KMS-11 (cell line): Measurements from ENCODE around the gene ELF5.

Experiments used
- H2AFZ ChIP-seq: fragments of 200-600 bp; sonication (generic); 2 replicates; pipeline ENCODE4 v1.6.1; 2016; ENCODE audit warnings: antibody characterized with exemption, mixed run types, low read depth
- H3K27ac ChIP-seq: fragments of 200-600 bp; sonication (generic); 2 replicates; pipeline ENCODE4 v1.6.1; 2016; ENCODE audit warnings: mild to moderate bottlenecking, mixed run types
- H3K27me3 ChIP-seq: fragments of 200-600 bp; sonication (generic); 2 replicates; pipeline ENCODE4 v1.6.1; 2017; ENCODE audit warnings: mild to moderate bottlenecking, low read depth, mixed run types, moderate library complexity; ENCODE audit not compliant: insufficient read depth
- H3K36me3 ChIP-seq: fragments of 200-600 bp; sonication (generic); 2 replicates; pipeline ENCODE4 v1.6.1; 2017; ENCODE audit warnings: mild to moderate bottlenecking, mixed run types; ENCODE audit not compliant: insufficient read depth
- H3K4me1 ChIP-seq: fragments of 200-600 bp; sonication (generic); 2 replicates; pipeline ENCODE4 v1.6.1; 2016; ENCODE audit warnings: mild to moderate bottlenecking, low read depth, mixed run types; ENCODE audit not compliant: poor library complexity, severe bottlenecking
- H3K4me2 ChIP-seq: fragments of 200-600 bp; sonication (generic); 2 replicates; pipeline ENCODE4 v1.7.0; 2016; ENCODE audit warnings: mild to moderate bottlenecking, mixed run types
- H3K4me3 ChIP-seq: fragments of 200-600 bp; sonication (generic); IDR thresholded peaks from 2 replicates; pipeline ENCODE4 v1.6.1; 2017; ENCODE audit warnings: low read depth, low read length, mixed read lengths; ENCODE audit not compliant: insufficient read depth
- H3K79me2 ChIP-seq: fragments of 200-600 bp; sonication (generic); 2 replicates; pipeline ENCODE4 v1.6.1; 2016; ENCODE audit warnings: low read depth, mixed run types; ENCODE audit not compliant: insufficient read depth
- H3K9ac ChIP-seq: fragments of 200-600 bp; sonication (generic); 2 replicates; pipeline ENCODE4 v1.6.1; 2016; ENCODE audit warnings: mild to moderate bottlenecking, mixed run types
- H4K20me1 ChIP-seq: fragments of 200-600 bp; sonication (generic); 2 replicates; pipeline ENCODE4 v1.6.1; 2016; ENCODE audit warnings: mild to moderate bottlenecking, mixed run types; ENCODE audit not compliant: insufficient read depth
- CTCF ChIP-seq: fragments of 200-600 bp; sonication (generic); conservative IDR thresholded peaks from 2 replicates; pipeline ENCODE4 v1.6.1; 2017; ENCODE audit warnings: low read depth, mild to moderate bottlenecking, antibody characterized with exemption, low read length, moderate library complexity, mixed read lengths

Gene ELF5

GRCh38 chr11:34519595-34520235 lies 6.1 kb upstream of the ELF5 start:
- no peak overlapping the region for H3K9ac ChIP-seq
- H3K4me2 ChIP-seq = no peak overlapping the region
- no peak for TF ChIP-seq CTCF
- no peaks in the 10 kb centered on the region for H3K36me3 ChIP-seq
- H3K4me1 ChIP-seq = no peaks in the 10 kb centered on the region
- H3K27ac ChIP-seq = no peak overlapping the region
- no peak overlapping the region for H2AFZ ChIP-seq
- H3K79me2 ChIP-seq = no peaks in the 10 kb centered on the region
- H3K27me3 ChIP-seq = no peaks in the 10 kb centered on the region
- H4K20me1 ChIP-seq = no peaks in the 10 kb centered on the region
- H3K4me3 ChIP-seq = no peak overlapping the region

GRCh38 chr11:34516247-34517040 lies 2.9 kb upstream of the ELF5 start:
- Histone ChIP-seq H3K27me3 (no peaks in the 10 kb centered on the region), H2AFZ (no peak overlapping the region), H3K4me2 (no peak overlapping the region), H3K4me1 (peaks cover 4% of the 10 kb centered on the region), H3K9ac (no peak overlapping the region), H4K20me1 (no peaks in the 10 kb centered on the region), H3K4me3 (no peak overlapping the region), H3K27ac (no peak overlapping the region), H3K79me2 (no peaks in the 10 kb centered on the region), H3K36me3 (no peaks in the 10 kb centered on the region)
- TF ChIP-seq CTCF = no peak

GRCh38 chr11:34514597-34514996 lies 1.0 kb upstream of the ELF5 start:
- no peak overlapping the region for H3K4me2 ChIP-seq
- H2AFZ ChIP-seq = no peak overlapping the region
- peaks cover 4% of the 10 kb centered on the region for H3K4me1 ChIP-seq

More at GRCh38 chr11:34514597-34514996, 1.0 kb upstream of the ELF5 start:
- Histone ChIP-seq H3K27ac (no peak overlapping the region), H3K9ac (no peak overlapping the region), H3K27me3 (no peaks in the 10 kb centered on the region), H3K79me2 (no peaks in the 10 kb centered on the region), H4K20me1 (no peaks in the 10 kb centered on the region), H3K4me3 (no peak overlapping the region), H3K36me3 (no peaks in the 10 kb centered on the region)
- TF ChIP-seq CTCF = no peak
